DLD1 (cell line): Measurements from ENCODE around the gene MINDY4.

Source experiments
- in situ Hi-C: cut with HindIII; loops from 2 replicates; pipeline ENCODE4 v1.10.0; 2017; ENCODE audit warnings: low sequenced_read_pairs

The MINDY4 gene

GRCh38 chr7:30741289-30741688 lies 29.9 kb upstream of the MINDY4 start:
- in situ Hi-C loops, result no loop called here

- in situ Hi-C loops, result no loop called here
Observed at GRCh38 chr7:30743371-30744074, 27.7 kb upstream of the MINDY4 start.

- in situ Hi-C loops, result no loop called here
Observed at GRCh38 chr7:30744075-30744417, 27.2 kb upstream of the MINDY4 start.

GRCh38 chr7:30745261-30745941 lies 25.8 kb upstream of the MINDY4 start:
- in situ Hi-C loops, result no loop called here

- in situ Hi-C loops, result no loop called here
Observed at GRCh38 chr7:30750010-30750409, 21.2 kb upstream of the MINDY4 start.

- in situ Hi-C loops, result no loop called here
Observed at GRCh38 chr7:30750683-30751650, 20.2 kb upstream of the MINDY4 start.

GRCh38 chr7:30751696-30752273 lies 19.4 kb upstream of the MINDY4 start, which contains the start of gene INMT:
INMT (plus strand) TSS chr7:30752135; CDS start chr7:30752151, 16 bp downstream.
- in situ Hi-C loops, result no loop called here

- in situ Hi-C loops, result no loop called here
Observed at GRCh38 chr7:30752484-30752883, 18.7 kb upstream of the MINDY4 start.

- in situ Hi-C loops, result no loop called here
Observed at GRCh38 chr7:30752979-30753378, 18.2 kb upstream of the MINDY4 start.

GRCh38 chr7:30754315-30754877 lies 16.8 kb upstream of the MINDY4 start:
- in situ Hi-C loops, result no loop called here

GRCh38 chr7:30755384-30756154 lies 15.6 kb upstream of the MINDY4 start:
- in situ Hi-C loops, result no loop called here

- in situ Hi-C loops, result no loop called here
Observed at GRCh38 chr7:30757342-30757692, 13.9 kb upstream of the MINDY4 start.

GRCh38 chr7:30760514-30761213 lies 10.6 kb upstream of the MINDY4 start:
- in situ Hi-C loops, result no loop called here

- in situ Hi-C loops, result no loop called here
Observed at GRCh38 chr7:30761214-30762156, 9.7 kb upstream of the MINDY4 start.

- in situ Hi-C loops, result no loop called here
Observed at GRCh38 chr7:30764030-30764975, 6.9 kb upstream of the MINDY4 start.

GRCh38 chr7:30765408-30765807 lies 5.8 kb upstream of the MINDY4 start:
- in situ Hi-C loops, result no loop called here

- in situ Hi-C loops, result no loop called here
Observed at GRCh38 chr7:30770845-30771173, 408 bp upstream of the MINDY4 start.
